PC-9 (cell line): ENCODE results near the gene MAEA.

Source experiments
- CTCF ChIP-seq: fragments of 200-600 bp; sonication (generic); conservative IDR thresholded peaks from 2 replicates; pipeline ENCODE4 v1.6.1; 2017; ENCODE audit warnings: mixed run types, antibody characterized with exemption, mild to moderate bottlenecking, moderate library complexity
- EZH2 ChIP-seq: fragments of 200-600 bp; sonication (generic); IDR thresholded peaks from 2 replicates; pipeline ENCODE4 v1.8.0; 2017; ENCODE audit warnings: antibody characterized with exemption, low read depth

- no peak for TF ChIP-seq CTCF
- TF ChIP-seq EZH2 = no peak
These were observed 24.3 kb upstream of the MAEA start for GRCh38 chr4:1265351-1265750.
